Gastroesophageal sphincter (tissue), 3 donors: Measurements from ENCODE around the gene COL4A2.

Experiments
- POLR2A ChIP-seq, 2 donors: fragments of 450-650 bp; IDR thresholded peaks; one replicate each; pipeline ENCODE4 v1.6.1; 2017; ENCODE audit warnings: antibody characterized with exemption in 2 of 2, mild to moderate bottlenecking in 2 of 2, moderate library complexity in 1 of 2
- TF ChIP-seq, protein P1 (sequence below), 4 experiments: fragments of 200-600 bp in 2 of 4; fragments of 450-650 bp in 2 of 4; sonication (generic) in 1 of 4; IDR thresholded peaks; one replicate each; pipeline ENCODE4 v1.5.1; 2017 to 2019; ENCODE audit warnings: antibody characterized with exemption in 4 of 4, mild to moderate bottlenecking in 2 of 4, moderate library complexity in 2 of 4

DNA sequence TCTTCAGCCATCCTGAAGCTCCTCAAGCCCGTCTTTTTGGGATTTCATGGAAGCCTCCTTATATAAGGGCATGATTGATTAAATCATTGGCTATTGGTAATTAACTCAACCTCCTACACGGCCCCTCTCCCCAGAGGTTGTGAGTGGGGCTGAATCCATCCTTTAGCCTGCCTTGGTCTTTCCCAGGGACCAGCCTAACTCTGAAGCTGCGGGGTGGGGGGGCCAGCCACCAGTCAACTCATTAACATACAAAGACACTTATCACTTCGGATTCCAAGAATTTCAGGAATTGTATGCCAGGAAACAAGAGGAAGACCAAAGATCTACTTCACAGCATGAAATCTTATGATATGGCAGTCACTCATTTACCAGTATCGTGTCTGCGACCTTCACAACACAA is 10.1 kb upstream of the COL4A2 start:
- TF ChIP-seq, protein P1, sequence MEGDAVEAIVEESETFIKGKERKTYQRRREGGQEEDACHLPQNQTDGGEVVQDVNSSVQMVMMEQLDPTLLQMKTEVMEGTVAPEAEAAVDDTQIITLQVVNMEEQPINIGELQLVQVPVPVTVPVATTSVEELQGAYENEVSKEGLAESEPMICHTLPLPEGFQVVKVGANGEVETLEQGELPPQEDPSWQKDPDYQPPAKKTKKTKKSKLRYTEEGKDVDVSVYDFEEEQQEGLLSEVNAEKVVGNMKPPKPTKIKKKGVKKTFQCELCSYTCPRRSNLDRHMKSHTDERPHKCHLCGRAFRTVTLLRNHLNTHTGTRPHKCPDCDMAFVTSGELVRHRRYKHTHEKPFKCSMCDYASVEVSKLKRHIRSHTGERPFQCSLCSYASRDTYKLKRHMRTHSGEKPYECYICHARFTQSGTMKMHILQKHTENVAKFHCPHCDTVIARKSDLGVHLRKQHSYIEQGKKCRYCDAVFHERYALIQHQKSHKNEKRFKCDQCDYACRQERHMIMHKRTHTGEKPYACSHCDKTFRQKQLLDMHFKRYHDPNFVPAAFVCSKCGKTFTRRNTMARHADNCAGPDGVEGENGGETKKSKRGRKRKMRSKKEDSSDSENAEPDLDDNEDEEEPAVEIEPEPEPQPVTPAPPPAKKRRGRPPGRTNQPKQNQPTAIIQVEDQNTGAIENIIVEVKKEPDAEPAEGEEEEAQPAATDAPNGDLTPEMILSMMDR (IDR thresholded peaks at IDR 0.05) = no peak
- no peak for TF ChIP-seq POLR2A (IDR thresholded peaks at IDR 0.05)
